Smooth muscle cell (in vitro differentiated cells): ENCODE data around the gene DRG2. TPM values are rescaled to one million over a fixed set of nuclear protein-coding genes. Genes with fewer than 3 reads are reported as not detected.

ENCODE experiments used
- DNase-seq: peaks from one replicate; lab custom pipeline; 2025; ENCODE audit not compliant: unreplicated experiment; lab: John Stamatoyannopoulos, UW
- H2AFZ ChIP-seq: fragments of 200-600 bp; sonication (generic); 2 replicates; pipeline ENCODE4 v1.6.0; 2016; ENCODE audit warnings: antibody characterized with exemption, low read depth, mild to moderate bottlenecking
- H3F3A ChIP-seq: fragments of 200-600 bp; sonication (generic); 2 replicates; pipeline ENCODE4 v1.6.0; 2017; ENCODE audit warnings: antibody characterized with exemption, low read depth
- H3K27ac ChIP-seq: fragments of 200-600 bp; sonication (generic); 2 replicates; pipeline ENCODE4 v1.5.1; 2016; ENCODE audit warnings: low read depth, mild to moderate bottlenecking
- H3K27me3 ChIP-seq: fragments of 200-600 bp; sonication (generic); 2 replicates; pipeline ENCODE4 v1.6.1; 2016; ENCODE audit warnings: low read depth, mild to moderate bottlenecking
- H3K36me3 ChIP-seq: fragments of 200-600 bp; sonication (generic); 2 replicates; pipeline ENCODE4 v1.5.1; 2016; ENCODE audit warnings: low read depth
- H3K4me1 ChIP-seq: fragments of 200-600 bp; sonication (generic); 2 replicates; pipeline ENCODE4 v1.5.1; 2016; ENCODE audit warnings: low read depth
- H3K4me2 ChIP-seq: fragments of 200-600 bp; sonication (generic); 2 replicates; pipeline ENCODE4 v1.6.0; 2016; ENCODE audit warnings: mild to moderate bottlenecking
- H3K4me3 ChIP-seq: fragments of 200-600 bp; sonication (generic); 2 replicates; pipeline ENCODE4 v1.5.1; 2016; ENCODE audit warnings: mild to moderate bottlenecking
- H3K79me2 ChIP-seq: fragments of 200-600 bp; sonication (generic); 2 replicates; pipeline ENCODE4 v1.6.0; 2016; ENCODE audit warnings: low read depth, mild to moderate bottlenecking
- H3K9ac ChIP-seq: fragments of 200-600 bp; sonication (generic); 2 replicates; pipeline ENCODE4 v1.6.0; 2016; ENCODE audit warnings: low read depth
- H3K9me3 ChIP-seq: fragments of 200-600 bp; sonication (generic); replicated peaks from 2 replicates; pipeline ENCODE4 v1.5.1; 2016; ENCODE audit warnings: low read depth
- H4K20me1 ChIP-seq: fragments of 200-600 bp; sonication (generic); 2 replicates; pipeline ENCODE4 v1.6.0; 2016; ENCODE audit warnings: low read depth
- CTCF ChIP-seq: fragments of 200-600 bp; sonication (generic); IDR thresholded peaks from 2 replicates; pipeline ENCODE4 v1.5.1; 2017; ENCODE audit warnings: borderline replicate concordance, mild to moderate bottlenecking, antibody characterized with exemption; ENCODE audit not compliant: insufficient read depth, poor library complexity, severe bottlenecking
- WGBS: methylation state at CpG from one replicate; pipeline ENCODE4 v1.1.7; 2016; ENCODE audit warnings: low lambda C conversion rate; 5-methylcytosine and 5-hydroxymethylcytosine counted together
- polyA plus RNA-seq: library from polyadenylated mRNA; unstranded; fragments of >200 nt; fragmentation: Nextera tagmentation; extraction: Ambion mirVana; gene quantifications from 2 replicates; pipeline ENCODE4 v1.2.1, GENCODE V29; 2016
- total RNA-seq: library from RNA; depleted of rRNA; stranded (reverse); fragments of >200 nt; gene quantifications from 2 replicates; pipeline ENCODE4 v1.2.3, GENCODE V29; 2014

Gene DRG2
- total and polyA plus RNA-seq, 2 experiments from 2014 or later: 24.5 to 36.6 TPM

DNA sequence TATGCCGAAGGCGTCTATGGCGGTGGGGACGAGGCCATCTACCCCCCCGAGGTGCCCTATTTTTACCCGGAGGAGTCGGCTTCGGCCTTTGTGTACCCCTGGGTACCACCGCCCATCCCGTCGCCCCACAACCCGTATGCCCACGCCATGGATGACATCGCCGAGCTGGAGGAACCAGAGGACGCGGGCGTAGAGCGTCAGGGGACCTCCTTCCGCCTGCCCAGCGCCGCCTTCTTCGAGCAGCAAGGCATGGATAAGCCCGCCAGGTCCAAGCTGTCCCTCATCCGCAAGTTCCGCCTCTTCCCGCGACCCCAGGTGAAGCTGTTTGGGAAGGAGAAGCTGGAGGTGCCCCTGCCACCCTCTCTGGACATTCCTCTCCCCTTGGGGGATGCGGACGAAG lies 32.2 kb downstream of the DRG2 start:
- no peaks in the 10 kb centered on the region for H3K27me3 ChIP-seq
- no peak overlapping the region for H2AFZ ChIP-seq
- H3K9ac ChIP-seq: no peak overlapping the region
- no peaks in the 10 kb centered on the region for H3K4me1 ChIP-seq
- no peaks in the 10 kb centered on the region for H3K9me3 ChIP-seq
- H3K4me2 ChIP-seq: no peak overlapping the region
- WGBS: 98% methylated on average over 30 of the region's 30 CpGs
- no peaks in the 10 kb centered on the region for H3K36me3 ChIP-seq
- no peaks in the 10 kb centered on the region for H3K79me2 ChIP-seq
- H3F3A ChIP-seq: no peaks in the 10 kb centered on the region
- no peak overlapping the region for H3K27ac ChIP-seq
- no peaks in the 10 kb centered on the region for H4K20me1 ChIP-seq
- no peak for TF ChIP-seq CTCF
- no peak overlapping the region for H3K4me3 ChIP-seq
- no peak for DNase-seq

GRCh38 chr17:18120461-18121017 lies 32.8 kb downstream of the DRG2 start:
- H3K27me3 ChIP-seq: no peaks in the 10 kb centered on the region
- H3K79me2 ChIP-seq: no peaks in the 10 kb centered on the region
- no peaks in the 10 kb centered on the region for H4K20me1 ChIP-seq
- no peak overlapping the region for H3K27ac ChIP-seq
- DNase-seq: no peak
- no peak overlapping the region for H3K4me3 ChIP-seq
- TF ChIP-seq CTCF: no peak
- WGBS: over 99% methylated on average over 14 of the region's 68 CpGs
- H3K9me3 ChIP-seq: no peaks in the 10 kb centered on the region
- H3F3A ChIP-seq: no peaks in the 10 kb centered on the region
- H3K4me2 ChIP-seq: no peak overlapping the region
- no peaks in the 10 kb centered on the region for H3K36me3 ChIP-seq
- no peak overlapping the region for H2AFZ ChIP-seq
- H3K4me1 ChIP-seq: no peaks in the 10 kb centered on the region
- no peak overlapping the region for H3K9ac ChIP-seq

GRCh38 chr17:18121144-18121910 lies 33.6 kb downstream of the DRG2 start:
- Histone ChIP-seq H4K20me1 (no peaks in the 10 kb centered on the region), H3K4me2 (no peak overlapping the region), H3F3A (no peaks in the 10 kb centered on the region), H3K4me1 (no peaks in the 10 kb centered on the region), H2AFZ (no peak overlapping the region), H3K9ac (no peak overlapping the region), H3K9me3 (no peaks in the 10 kb centered on the region), H3K27ac (no peak overlapping the region), H3K27me3 (no peaks in the 10 kb centered on the region), H3K79me2 (no peaks in the 10 kb centered on the region), H3K4me3 (no peak overlapping the region), H3K36me3 (no peaks in the 10 kb centered on the region)
- no peak for DNase-seq
- TF ChIP-seq CTCF: no peak
- WGBS: 93% methylated on average over 20 of the region's 54 CpGs
